AG08395 (cell line): ENCODE data around the gene ZDHHC14.

Experiments
- DNase-seq: peaks from one replicate; pipeline ENCODE4 v3.0.0; 2012; ENCODE audit warnings: mixed read lengths, low spot score

The ZDHHC14 gene

DNA sequence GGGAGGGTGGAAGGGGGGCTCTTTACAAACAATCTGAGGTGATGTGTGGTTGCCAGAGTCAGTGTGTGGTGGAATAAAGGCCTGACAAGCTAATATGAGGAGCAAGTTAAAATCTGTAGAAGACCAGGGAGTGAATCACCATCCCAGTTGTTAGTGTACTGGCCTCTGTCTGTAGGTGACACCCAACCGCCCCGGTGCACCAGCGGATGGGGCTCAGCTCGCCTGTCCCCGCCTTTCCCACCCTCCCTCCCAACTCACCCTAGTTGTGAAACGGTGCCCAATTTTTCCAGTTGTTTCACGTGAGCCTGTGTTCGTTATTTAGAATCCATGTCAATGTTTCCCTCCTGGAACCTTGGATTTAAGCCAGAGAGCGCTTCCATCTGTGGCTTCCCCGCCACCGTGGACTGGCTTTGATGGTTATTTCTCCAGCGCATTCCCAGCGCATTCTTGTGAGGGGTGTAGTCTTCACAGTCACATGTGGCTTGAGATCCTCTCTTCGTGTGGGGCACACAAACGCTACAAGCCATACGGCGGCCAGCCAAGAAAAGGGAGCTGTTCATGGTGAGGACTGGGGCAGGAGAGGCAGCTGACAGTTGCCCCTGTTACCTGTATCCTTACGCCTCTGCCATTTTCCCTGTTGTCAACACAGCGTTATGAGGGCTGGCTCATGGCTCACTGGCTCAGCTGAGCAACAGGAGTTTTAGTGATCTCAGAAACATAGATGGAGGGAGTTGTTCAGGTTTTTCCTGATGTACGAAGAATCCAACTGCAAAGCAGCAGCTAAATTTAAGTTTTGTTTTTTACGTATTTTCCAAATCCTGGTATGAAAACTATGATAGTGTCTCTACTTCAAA lies 137.6 kb downstream of the ZDHHC14 start:
- DNase-seq = peak; percentile 87

- no peak for DNase-seq
Observed at GRCh38 chr6:157519255-157520116, 138.5 kb downstream of the ZDHHC14 start.

GRCh38 chr6:157520117-157520406 lies 139.1 kb downstream of the ZDHHC14 start:
- DNase-seq = no peak

DNA sequence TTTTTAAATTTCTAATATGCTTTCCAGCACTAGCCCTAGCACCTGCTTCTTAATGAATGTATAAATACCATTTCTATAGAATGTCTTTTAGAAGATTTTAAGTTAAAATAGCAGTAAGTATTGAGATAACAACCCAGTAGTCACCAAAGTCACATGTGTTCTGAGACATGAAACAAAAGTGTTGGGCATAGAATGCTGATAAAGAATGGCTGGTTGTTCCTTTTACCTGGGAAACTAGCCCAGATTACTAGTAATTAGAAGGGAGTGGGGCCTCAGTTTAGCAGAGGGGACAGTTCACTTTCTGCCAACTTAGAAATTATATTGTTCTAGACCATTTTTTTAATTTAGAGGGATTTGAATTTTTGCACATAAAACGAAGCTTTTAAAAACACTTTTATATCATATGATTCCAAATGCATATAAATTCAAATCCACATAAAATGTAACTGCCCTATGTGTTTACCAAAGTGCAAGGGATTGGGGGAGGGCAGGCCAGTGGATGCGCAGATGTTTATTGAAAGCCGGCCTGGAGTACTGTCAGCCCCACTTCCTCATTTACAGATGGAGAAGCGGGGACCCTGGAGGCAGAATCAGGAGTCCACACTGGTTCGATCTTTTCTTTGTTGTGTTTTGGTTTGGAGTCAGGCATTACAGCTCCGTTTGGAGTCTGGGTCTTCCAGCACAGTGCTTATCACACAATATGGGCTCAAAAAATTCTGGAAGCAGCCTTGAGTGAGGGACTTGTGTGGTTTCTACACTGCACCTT lies 139.8 kb downstream of the ZDHHC14 start:
- DNase-seq = no peak

DNA sequence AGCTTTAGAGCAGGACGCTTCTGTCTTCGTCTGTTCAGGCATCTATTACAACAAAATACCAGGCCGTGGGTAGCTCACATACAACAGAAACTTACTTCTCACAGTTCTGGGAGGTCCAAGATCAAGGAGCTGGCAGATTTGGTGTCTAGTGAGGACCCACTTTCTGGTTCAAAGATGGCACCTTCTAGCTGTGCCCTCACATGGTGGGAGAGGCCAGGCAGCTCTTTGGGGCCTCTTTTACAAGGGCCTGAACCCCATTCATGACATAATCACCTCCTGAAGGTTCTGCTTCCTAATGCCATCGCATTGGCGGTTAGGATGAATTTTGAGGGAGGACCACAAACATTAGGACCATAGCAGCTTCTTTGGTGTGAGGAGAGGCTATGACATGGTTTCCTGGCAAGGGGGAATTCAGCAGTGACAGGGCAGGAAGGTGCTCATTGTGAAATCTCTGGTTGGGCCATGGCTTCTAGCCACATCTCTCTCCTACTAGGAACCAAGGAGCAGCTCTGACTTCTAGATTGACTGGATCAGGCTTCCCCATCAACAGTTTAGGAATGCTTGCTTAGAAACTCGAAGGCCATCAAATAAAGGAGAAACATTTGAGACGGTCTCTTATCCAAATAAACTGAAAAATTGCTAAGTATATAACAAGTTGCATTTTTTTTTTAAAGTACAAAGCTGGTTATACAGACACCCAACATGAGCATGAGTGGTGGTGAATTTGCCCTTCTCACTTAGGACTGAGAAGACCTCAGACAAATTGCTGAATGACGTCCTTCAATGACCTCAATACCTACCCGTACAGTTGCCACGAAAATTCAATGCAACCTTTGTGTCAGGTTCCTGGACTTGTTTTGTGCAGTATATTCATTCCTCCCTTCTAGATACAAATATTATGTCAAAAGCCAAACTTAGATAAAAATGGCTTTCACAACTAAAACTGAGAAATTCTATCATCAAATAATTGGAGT lies 140.7 kb downstream of the ZDHHC14 start:
- DNase-seq = no peak

- no peak for DNase-seq
Observed at GRCh38 chr6:157522472-157522871, 141.5 kb downstream of the ZDHHC14 start.

GRCh38 chr6:157524735-157525134 lies 143.7 kb downstream of the ZDHHC14 start:
- DNase-seq = no peak

DNA sequence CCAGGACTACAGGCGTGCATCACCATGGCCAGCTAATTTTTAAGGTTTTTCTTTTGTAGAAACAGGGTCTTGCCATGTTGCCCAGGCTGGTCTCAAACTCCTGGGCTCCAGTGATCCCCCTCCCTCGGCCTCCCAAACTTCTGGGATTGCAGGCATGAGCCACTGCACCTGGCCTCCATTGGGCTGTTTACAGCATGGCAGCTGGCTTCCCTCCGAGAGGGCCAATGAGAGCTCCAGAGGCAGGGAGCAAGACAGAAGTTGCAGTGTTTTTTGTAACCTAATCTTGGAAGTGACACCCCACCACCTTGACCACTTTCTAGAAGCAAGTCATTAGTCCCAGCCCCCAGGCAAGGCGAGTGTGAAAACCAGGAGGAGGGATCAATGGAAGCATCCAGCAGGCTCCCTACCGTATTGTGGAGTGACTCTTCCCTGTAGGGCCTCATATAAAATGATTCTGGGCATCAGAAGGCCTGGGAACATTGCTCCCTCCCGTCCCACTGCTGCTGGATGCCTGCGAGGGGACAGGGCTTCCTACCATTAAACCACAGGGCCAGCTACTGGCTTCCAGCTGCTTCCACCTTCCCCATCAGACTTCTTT lies 144.4 kb downstream of the ZDHHC14 start:
- no peak for DNase-seq

DNA sequence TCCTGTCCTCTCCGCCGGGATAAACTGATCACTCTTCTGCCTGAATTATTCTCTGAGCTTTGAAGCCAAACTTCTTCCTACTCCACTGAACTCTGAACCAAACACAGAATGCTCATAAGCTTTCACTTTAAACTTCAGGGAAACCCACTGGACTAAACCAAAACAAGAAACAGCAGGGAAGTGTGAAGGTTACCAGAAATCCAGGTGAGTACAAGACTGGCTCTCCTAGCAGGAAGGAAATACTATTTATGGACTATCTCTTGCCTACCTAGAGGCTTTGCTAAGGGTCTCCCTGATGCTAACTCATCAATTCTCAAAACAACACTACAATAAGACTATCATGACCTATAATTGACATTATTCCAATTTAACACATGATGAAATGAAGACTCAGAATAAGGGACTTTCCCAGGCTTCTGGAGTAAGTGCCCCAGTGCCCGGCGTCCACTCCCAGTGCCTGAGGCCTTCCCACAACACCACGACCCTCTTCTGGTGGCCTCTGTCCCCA lies 145.0 kb downstream of the ZDHHC14 start:
- no peak for DNase-seq

GRCh38 chr6:157527471-157527907 lies 146.5 kb downstream of the ZDHHC14 start:
- no peak for DNase-seq

GRCh38 chr6:157528931-157529653 lies 148.1 kb downstream of the ZDHHC14 start:
- DNase-seq = no peak

- no peak for DNase-seq
Observed at GRCh38 chr6:157529654-157530039, 148.7 kb downstream of the ZDHHC14 start.

- no peak for DNase-seq
Observed at GRCh38 chr6:157530126-157530525, 149.1 kb downstream of the ZDHHC14 start.

- no peak for DNase-seq
Observed at GRCh38 chr6:157530724-157531168, 149.8 kb downstream of the ZDHHC14 start.

DNA sequence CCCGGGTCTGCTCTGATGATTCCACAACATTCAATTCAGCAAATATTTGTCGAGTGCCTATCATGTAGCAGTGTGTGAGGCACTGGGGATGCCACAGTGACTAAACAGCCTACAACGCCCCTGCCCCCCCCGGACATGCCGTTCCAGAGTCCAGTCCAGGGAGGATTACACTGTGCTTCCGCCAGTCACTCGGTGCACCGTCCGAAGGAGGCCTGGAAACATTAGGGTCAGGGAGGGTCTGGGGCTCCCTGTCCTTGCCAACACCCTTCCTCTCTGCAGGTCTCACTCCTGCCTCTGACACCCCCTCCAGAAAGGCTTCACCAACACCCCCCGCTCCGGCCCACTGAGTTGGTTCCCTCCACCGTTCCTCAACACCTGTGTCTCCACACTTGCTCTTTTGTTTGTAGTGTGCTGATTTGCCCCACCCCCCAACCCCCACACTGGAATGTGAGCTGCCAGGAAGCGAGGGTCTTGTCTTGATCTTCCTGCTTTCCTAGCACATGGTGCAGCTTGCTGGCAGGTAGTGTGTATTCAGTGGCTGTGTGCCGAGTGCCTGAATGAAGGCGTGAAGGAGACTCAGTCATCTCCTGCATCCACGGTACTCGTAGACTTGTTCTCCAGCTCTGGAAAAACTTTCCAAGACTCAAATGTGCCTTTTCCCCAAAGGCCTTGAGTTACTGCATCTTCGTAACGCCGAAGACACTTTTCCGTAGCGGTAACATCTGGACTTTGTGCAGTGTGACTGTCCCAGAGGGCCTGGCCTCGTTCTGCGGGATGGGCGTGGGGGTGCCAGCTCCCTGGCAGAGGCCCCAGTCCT lies 150.4 kb downstream of the ZDHHC14 start:
- DNase-seq = no peak

GRCh38 chr6:157531986-157532365 lies 151.0 kb downstream of the ZDHHC14 start:
- DNase-seq = no peak

- DNase-seq = no peak
Observed at GRCh38 chr6:157533048-157533871, 152.3 kb downstream of the ZDHHC14 start.
